ENCODE data around the gene APOD.

Gene APOD

GRCh38 chr3:195524171-195524896 is 59.4 kb downstream of the APOD start:
- FAIRE-seq = no peak
- TF ChIP-seq CTCF (IDR thresholded peaks at IDR 0.05; ENCODE audit: insufficient read depth, missing control alignments) = no peak
- no peak for DNase-seq (ENCODE audit: insufficient read length, low spot score)

- FAIRE-seq = peak; percentile 84
Measured at GRCh38 chr3:195522254-195523023, 61.3 kb downstream of the APOD start.

More at GRCh38 chr3:195522254-195523023, 61.3 kb downstream of the APOD start:
- peak; percentile 66 for TF ChIP-seq CTCF (IDR thresholded peaks at IDR 0.05; ENCODE audit: insufficient read depth, missing control alignments)
- DNase-seq (ENCODE audit: insufficient read length, low spot score) = no peak

Measured in D721Med (cell line).